GM19438 (cell line): Measurements from ENCODE around the gene YWHAG.
"Not testable (repeated sequence)": the region's sequence is repeated elsewhere in the genome, so short reads cannot be mapped to it uniquely, and the experiment has no call there.

Experiments
- ATAC-seq: cut with Tn5 transposase; IDR thresholded peaks from one replicate; pipeline ENCODE4 v1.9.1; 2021; ENCODE audit warnings: low read depth; ENCODE audit not compliant: unreplicated experiment

The YWHAG gene

GRCh38 chr7:76358481-76359110 lies at the start of gene YWHAG:
TSS of gene YWHAG (minus strand) at chr7:76358991. CDS start at chr7:76358808, 183 bp downstream.
- ATAC-seq, result peak; percentile 62

- no peak for ATAC-seq
Measured at GRCh38 chr7:76408121-76408560, 49.4 kb upstream of the YWHAG start.

GRCh38 chr7:76407718-76408117 lies 48.9 kb upstream of the YWHAG start:
- ATAC-seq, result no peak

- no peak for ATAC-seq
Measured at GRCh38 chr7:76405738-76406137, 46.9 kb upstream of the YWHAG start.

- ATAC-seq, result no peak
Measured at GRCh38 chr7:76403780-76404494, 45.1 kb upstream of the YWHAG start.

- not testable (repeated sequence) for ATAC-seq
Measured at GRCh38 chr7:76403097-76403496, 44.3 kb upstream of the YWHAG start.

GRCh38 chr7:76400248-76400647 lies 41.5 kb upstream of the YWHAG start:
- no peak for ATAC-seq

GRCh38 chr7:76397409-76398183 lies 38.8 kb upstream of the YWHAG start:
- ATAC-seq, result no peak

GRCh38 chr7:76396864-76397263 lies 38.1 kb upstream of the YWHAG start:
- ATAC-seq, result no peak

GRCh38 chr7:76395965-76396726 lies 37.4 kb upstream of the YWHAG start:
- ATAC-seq, result no peak

GRCh38 chr7:76395605-76395964 lies 36.8 kb upstream of the YWHAG start:
- not testable (repeated sequence) for ATAC-seq

GRCh38 chr7:76394957-76395356 lies 36.2 kb upstream of the YWHAG start:
- no peak for ATAC-seq

GRCh38 chr7:76393116-76394031 lies 34.6 kb upstream of the YWHAG start:
- peak; percentile 90 for ATAC-seq

- ATAC-seq, result no peak
Measured at GRCh38 chr7:76392531-76393115, 33.8 kb upstream of the YWHAG start.

- no peak for ATAC-seq
Measured at GRCh38 chr7:76390092-76390491, 31.3 kb upstream of the YWHAG start.

GRCh38 chr7:76387789-76388188 lies 29.0 kb upstream of the YWHAG start:
- ATAC-seq, result not testable (repeated sequence)

GRCh38 chr7:76386691-76387260 lies 28.0 kb upstream of the YWHAG start:
- no peak for ATAC-seq

GRCh38 chr7:76383089-76383944 lies 24.5 kb upstream of the YWHAG start:
- no peak for ATAC-seq
